OCI-LY1 (cell line): ENCODE data around the gene IPCEF1.

Source experiments
- H2AFZ ChIP-seq: fragments of 200-600 bp; sonication (generic), shearing (Covaris generic); 2 replicates; pipeline ENCODE4 v1.6.0; 2014; ENCODE audit warnings: antibody characterized with exemption, mild to moderate bottlenecking, low read length
- H3F3A ChIP-seq: fragments of 200-600 bp; sonication (generic), shearing (Covaris generic); 2 replicates; pipeline ENCODE4 v1.6.0; 2014; ENCODE audit warnings: mild to moderate bottlenecking, antibody characterized with exemption, low read length, moderate library complexity; ENCODE audit not compliant: insufficient read depth
- H3K27ac ChIP-seq: fragments of 200-600 bp; sonication (generic); 2 replicates; pipeline ENCODE4 v1.5.1; 2014; ENCODE audit warnings: low read length, mixed run types, mild to moderate bottlenecking, low read depth; ENCODE audit not compliant: poor library complexity, severe bottlenecking
- H3K27me3 ChIP-seq: fragments of 200-600 bp; sonication (generic); 2 replicates; pipeline ENCODE4 v1.6.0; 2014; ENCODE audit warnings: antibody characterized with exemption, mild to moderate bottlenecking, low read length, moderate library complexity; ENCODE audit not compliant: insufficient read depth
- H3K36me3 ChIP-seq: fragments of 200-600 bp; sonication (generic); 2 replicates; pipeline ENCODE4 v1.6.1; 2014; ENCODE audit warnings: mild to moderate bottlenecking, antibody characterized with exemption, low read length, moderate library complexity, mixed read lengths; ENCODE audit not compliant: insufficient read depth
- H3K4me1 ChIP-seq: fragments of 200-600 bp; sonication (generic); 2 replicates; pipeline ENCODE4 v1.5.1; 2014; ENCODE audit warnings: mild to moderate bottlenecking, low read length, moderate library complexity; ENCODE audit not compliant: insufficient read depth, severe bottlenecking
- H3K4me2 ChIP-seq: fragments of 200-600 bp; sonication (generic), shearing (Covaris generic); 2 replicates; pipeline ENCODE4 v1.6.1; 2014; ENCODE audit warnings: low read length
- H3K4me3 ChIP-seq: fragments of 200-600 bp; sonication (generic); 2 replicates; pipeline ENCODE4 v1.5.1; 2014; ENCODE audit warnings: low read length, low read depth, mild to moderate bottlenecking, mixed read lengths; ENCODE audit not compliant: poor library complexity, severe bottlenecking
- H3K79me2 ChIP-seq: fragments of 200-600 bp; shearing (Covaris generic); 2 replicates; pipeline ENCODE4 v1.6.1; 2016; ENCODE audit warnings: mixed run types, low read length, mixed read lengths; ENCODE audit not compliant: insufficient read depth
- H3K9ac ChIP-seq: fragments of 200-600 bp; sonication (generic), shearing (Covaris generic); 2 replicates; pipeline ENCODE4 v1.6.1; 2014; ENCODE audit warnings: mild to moderate bottlenecking, low read length, mixed read lengths
- H3K9me2 ChIP-seq: fragments of 200-600 bp; sonication (generic), shearing (Covaris generic); 2 replicates; pipeline ENCODE4 v1.6.1; 2014; ENCODE audit warnings: low read depth, mild to moderate bottlenecking, low read length, mixed read lengths
- H3K9me3 ChIP-seq: fragments of 200-600 bp; shearing (Covaris generic); 2 replicates; pipeline ENCODE4 v1.6.1; 2014; ENCODE audit warnings: low read length, mixed read lengths
- H4K20me1 ChIP-seq: fragments of 200-600 bp; sonication (generic), shearing (Covaris generic); 2 replicates; pipeline ENCODE4 v1.6.0; 2016; ENCODE audit warnings: mild to moderate bottlenecking, low read length; ENCODE audit not compliant: insufficient read depth
- EZH2 ChIP-seq: fragments of 200-600 bp; sonication (generic), shearing (Covaris generic); IDR thresholded peaks from 2 replicates; pipeline ENCODE4 v1.8.0; 2017; ENCODE audit warnings: borderline replicate concordance, mixed run types, mild to moderate bottlenecking, antibody characterized with exemption, low read length, moderate library complexity, mixed read lengths
- TF ChIP-seq, protein P1 (sequence below): fragments of 200-600 bp; sonication (generic), shearing (Covaris generic); IDR thresholded peaks from 2 replicates; pipeline ENCODE4 v1.5.1; 2017; ENCODE audit warnings: mild to moderate bottlenecking, antibody characterized with exemption, low read length, moderate library complexity, mixed read lengths

The IPCEF1 gene, protein sequence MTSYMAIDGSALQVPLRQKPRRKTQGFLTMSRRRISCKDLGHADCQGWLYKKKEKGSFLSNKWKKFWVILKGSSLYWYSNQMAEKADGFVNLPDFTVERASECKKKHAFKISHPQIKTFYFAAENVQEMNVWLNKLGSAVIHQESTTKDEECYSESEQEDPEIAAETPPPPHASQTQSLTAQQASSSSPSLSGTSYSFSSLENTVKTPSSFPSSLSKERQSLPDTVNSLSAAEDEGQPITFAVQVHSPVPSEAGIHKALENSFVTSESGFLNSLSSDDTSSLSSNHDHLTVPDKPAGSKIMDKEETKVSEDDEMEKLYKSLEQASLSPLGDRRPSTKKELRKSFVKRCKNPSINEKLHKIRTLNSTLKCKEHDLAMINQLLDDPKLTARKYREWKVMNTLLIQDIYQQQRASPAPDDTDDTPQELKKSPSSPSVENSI

GRCh38 chr6:154356690-154357089, at the start of gene IPCEF1:
Gene IPCEF1, minus strand, starts transcription at chr6:154356803. Its CDS starts 90,856 bp downstream, at chr6:154265947.
- Histone ChIP-seq H3K4me3 (no peak within 1 kb of the TSS), H2AFZ (no peak within 1 kb of the TSS), H3K4me1 (no peaks in the 10 kb centered on the region), H3K9me3 (no peaks in the 10 kb centered on the region), H3K79me2 (no peaks in the 10 kb centered on the region), H3K27me3 (no peaks in the 10 kb centered on the region), H3K9me2 (no peaks in the 10 kb centered on the region), H4K20me1 (no peaks in the 10 kb centered on the region), H3K27ac (no peak within 1 kb of the TSS), H3K4me2 (no peak within 1 kb of the TSS), H3K9ac (no peak within 1 kb of the TSS), H3F3A (no peaks in the 10 kb centered on the region), H3K36me3 (no peaks in the 10 kb centered on the region)
- TF ChIP-seq, protein P1, sequence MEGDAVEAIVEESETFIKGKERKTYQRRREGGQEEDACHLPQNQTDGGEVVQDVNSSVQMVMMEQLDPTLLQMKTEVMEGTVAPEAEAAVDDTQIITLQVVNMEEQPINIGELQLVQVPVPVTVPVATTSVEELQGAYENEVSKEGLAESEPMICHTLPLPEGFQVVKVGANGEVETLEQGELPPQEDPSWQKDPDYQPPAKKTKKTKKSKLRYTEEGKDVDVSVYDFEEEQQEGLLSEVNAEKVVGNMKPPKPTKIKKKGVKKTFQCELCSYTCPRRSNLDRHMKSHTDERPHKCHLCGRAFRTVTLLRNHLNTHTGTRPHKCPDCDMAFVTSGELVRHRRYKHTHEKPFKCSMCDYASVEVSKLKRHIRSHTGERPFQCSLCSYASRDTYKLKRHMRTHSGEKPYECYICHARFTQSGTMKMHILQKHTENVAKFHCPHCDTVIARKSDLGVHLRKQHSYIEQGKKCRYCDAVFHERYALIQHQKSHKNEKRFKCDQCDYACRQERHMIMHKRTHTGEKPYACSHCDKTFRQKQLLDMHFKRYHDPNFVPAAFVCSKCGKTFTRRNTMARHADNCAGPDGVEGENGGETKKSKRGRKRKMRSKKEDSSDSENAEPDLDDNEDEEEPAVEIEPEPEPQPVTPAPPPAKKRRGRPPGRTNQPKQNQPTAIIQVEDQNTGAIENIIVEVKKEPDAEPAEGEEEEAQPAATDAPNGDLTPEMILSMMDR: no peak
- TF ChIP-seq EZH2: no peak

GRCh38 chr6:154406301-154406700, 49.7 kb upstream of the IPCEF1 start:
- no peaks in the 10 kb centered on the region for H3K79me2 ChIP-seq
- no peaks in the 10 kb centered on the region for H4K20me1 ChIP-seq
- no peaks in the 10 kb centered on the region for H3K4me1 ChIP-seq
- no peak overlapping the region for H2AFZ ChIP-seq
- TF ChIP-seq, protein P1: no peak
- no peak for TF ChIP-seq EZH2
- H3F3A ChIP-seq: no peaks in the 10 kb centered on the region
- H3K4me3 ChIP-seq: no peak overlapping the region
- no peaks in the 10 kb centered on the region for H3K9me2 ChIP-seq
- no peaks in the 10 kb centered on the region for H3K9me3 ChIP-seq
- H3K9ac ChIP-seq: no peak overlapping the region
- 0 out of 2 replicates have a peak, but pooled peaks cover 7% of the 10 kb centered on the region for H3K27me3 ChIP-seq
- H3K36me3 ChIP-seq: no peaks in the 10 kb centered on the region
- H3K4me2 ChIP-seq: no peak overlapping the region
- no peak overlapping the region for H3K27ac ChIP-seq

GRCh38 chr6:154404791-154405400, 48.3 kb upstream of the IPCEF1 start:
- Histone ChIP-seq H3K27me3 (0 out of 2 replicates have a peak, but pooled peaks cover 7% of the 10 kb centered on the region), H3K9me2 (no peaks in the 10 kb centered on the region), H3K9me3 (no peaks in the 10 kb centered on the region), H3K27ac (no peak overlapping the region), H3F3A (no peaks in the 10 kb centered on the region), H3K4me1 (no peaks in the 10 kb centered on the region), H3K79me2 (no peaks in the 10 kb centered on the region), H3K4me2 (no peak overlapping the region), H3K36me3 (no peaks in the 10 kb centered on the region), H3K4me3 (no peak overlapping the region), H3K9ac (no peak overlapping the region), H4K20me1 (no peaks in the 10 kb centered on the region), H2AFZ (no peak overlapping the region)
- no peak for TF ChIP-seq EZH2
- TF ChIP-seq, protein P1: no peak
